Lung (tissue), 12 donors: Measurements from ENCODE around the gene ZNF488. TPM values are rescaled to one million over a fixed set of nuclear protein-coding genes. Genes with fewer than 3 reads are reported as not detected.

Experiments
- ATAC-seq: fragments of 200-7000 bp; cut with Tn5 transposase; one replicate; pipeline ENCODE4 v1.9.1; 2020; ENCODE audit warnings: moderate number of reproducible peaks; ENCODE audit not compliant: insufficient read depth, low FRiP score
- DNase-seq, 3 donors: peaks; one replicate each; pipeline ENCODE4 v3.0.0-alpha.2; 2013 to 2017
- H3K27ac ChIP-seq, 2 donors: one replicate each; pipeline ENCODE4 v1.5.1; 2013; ENCODE audit warnings: mild to moderate bottlenecking in 2 of 2, moderate library complexity in 2 of 2, control low read depth in 1 of 2, inconsistent platforms in 1 of 2, low read depth in 1 of 2, low read length in 1 of 2
- H3K27me3 ChIP-seq, 3 donors: one replicate each; pipeline ENCODE4 v1.5.1; 2013; ENCODE audit warnings: low read length in 2 of 3; ENCODE audit not compliant: control insufficient read depth in 3 of 3, insufficient read depth in 3 of 3
- H3K36me3 ChIP-seq, 4 donors: one replicate each; pipeline ENCODE4 v1.5.1; 2013; ENCODE audit warnings: low read length in 4 of 4, mild to moderate bottlenecking in 1 of 4, moderate library complexity in 1 of 4; ENCODE audit not compliant: control insufficient read depth in 4 of 4, insufficient read depth in 4 of 4
- H3K4me1 ChIP-seq, 5 donors: one replicate each; pipeline ENCODE4 v1.5.1; 2013; ENCODE audit warnings: low read length in 5 of 5, mild to moderate bottlenecking in 2 of 5, moderate library complexity in 1 of 5; ENCODE audit not compliant: control insufficient read depth in 5 of 5, insufficient read depth in 5 of 5
- H3K4me3 ChIP-seq: one replicate; pipeline ENCODE4 v1.5.1; 2013; ENCODE audit warnings: mild to moderate bottlenecking, control low read depth, moderate library complexity
- H3K9ac ChIP-seq, 2 donors: one replicate each; pipeline ENCODE4 v1.5.1; 2013; ENCODE audit warnings: low read length in 2 of 2, control low read depth in 1 of 2; ENCODE audit not compliant: insufficient read depth in 1 of 2
- H3K9me3 ChIP-seq, 4 donors: one replicate each; pipeline ENCODE4 v1.5.1; 2013; ENCODE audit warnings: low read length in 3 of 4, mild to moderate bottlenecking in 1 of 4, moderate library complexity in 1 of 4; ENCODE audit not compliant: control insufficient read depth in 4 of 4, insufficient read depth in 3 of 4
- WGBS, 2 donors: extraction: QIAGEN DNeasy Blood & Tissue Kit; methylation state at CpG; one replicate each; pipeline ENCODE4 v1.1.7; 2013; 5-methylcytosine and 5-hydroxymethylcytosine counted together
- polyA plus RNA-seq, 2 donors: library from polyadenylated mRNA; stranded (reverse); fragments of 200-250 nt; gene quantifications; one replicate each; pipeline ENCODE4 v1.2.1, GENCODE V29; 2013
- total RNA-seq, 2 donors: library from RNA; depleted of rRNA in 1 of 2; stranded (reverse); fragments of >200 nt in 1 of 2; gene quantifications; one replicate each; pipeline ENCODE4 v1.2.1, GENCODE V29; 2014 to 2021
- TF ChIP-seq, protein P1 (sequence below): IDR thresholded peaks from 2 replicates; pipeline ENCODE4 v1.5.1; 2012; ENCODE audit warnings: mild to moderate bottlenecking; ENCODE audit errors: control extremely low read depth, extremely low read depth
- donor health status: control.
- donor health status: control.
- donor health status: Bipolar disorder and iron deficiency.
- donor health status: healthy.
- donor health status: DM: yes; HTN: yes; CAD: no.

Gene ZNF488
- total and polyA plus RNA-seq, 4 donors = 0.15 to 0.64 (median 0.42) TPM

DNA sequence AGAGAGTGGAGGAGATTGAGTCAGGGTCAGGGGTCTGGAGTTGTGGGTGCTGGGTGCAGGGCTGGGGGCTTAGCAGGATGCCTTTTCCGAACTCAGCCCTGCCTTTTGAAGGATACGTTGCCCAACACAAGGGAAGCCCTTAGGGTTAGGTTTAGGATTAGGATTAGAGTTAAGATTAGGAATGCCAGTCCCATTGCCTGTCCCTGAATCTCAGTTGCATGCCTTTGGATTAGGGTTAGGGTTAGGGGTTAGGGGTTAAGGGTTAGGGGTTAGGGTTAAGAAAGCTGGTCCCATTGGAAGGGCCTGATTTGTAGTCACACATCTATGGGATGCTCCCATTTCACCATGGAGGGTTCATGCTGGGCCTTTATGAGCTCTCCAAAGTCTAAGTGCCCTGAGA is 20.8 kb upstream of the ZNF488 start:
- H3K9me3 ChIP-seq = no peaks in the 10 kb centered on the region
- no peaks in the 10 kb centered on the region for H3K36me3 ChIP-seq
- H3K4me1 ChIP-seq = peaks cover 0 to 15% (median 8%) of the 10 kb centered on the region in 5 donors
- TF ChIP-seq, protein P1, sequence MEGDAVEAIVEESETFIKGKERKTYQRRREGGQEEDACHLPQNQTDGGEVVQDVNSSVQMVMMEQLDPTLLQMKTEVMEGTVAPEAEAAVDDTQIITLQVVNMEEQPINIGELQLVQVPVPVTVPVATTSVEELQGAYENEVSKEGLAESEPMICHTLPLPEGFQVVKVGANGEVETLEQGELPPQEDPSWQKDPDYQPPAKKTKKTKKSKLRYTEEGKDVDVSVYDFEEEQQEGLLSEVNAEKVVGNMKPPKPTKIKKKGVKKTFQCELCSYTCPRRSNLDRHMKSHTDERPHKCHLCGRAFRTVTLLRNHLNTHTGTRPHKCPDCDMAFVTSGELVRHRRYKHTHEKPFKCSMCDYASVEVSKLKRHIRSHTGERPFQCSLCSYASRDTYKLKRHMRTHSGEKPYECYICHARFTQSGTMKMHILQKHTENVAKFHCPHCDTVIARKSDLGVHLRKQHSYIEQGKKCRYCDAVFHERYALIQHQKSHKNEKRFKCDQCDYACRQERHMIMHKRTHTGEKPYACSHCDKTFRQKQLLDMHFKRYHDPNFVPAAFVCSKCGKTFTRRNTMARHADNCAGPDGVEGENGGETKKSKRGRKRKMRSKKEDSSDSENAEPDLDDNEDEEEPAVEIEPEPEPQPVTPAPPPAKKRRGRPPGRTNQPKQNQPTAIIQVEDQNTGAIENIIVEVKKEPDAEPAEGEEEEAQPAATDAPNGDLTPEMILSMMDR = no peak
- WGBS, 2 donors = 96 to 97% methylated on average over 2 of the region's 2 CpGs
- no peak overlapping the region for H3K27ac ChIP-seq
- H3K27me3 ChIP-seq = no peaks in the 10 kb centered on the region
- no peak overlapping the region for H3K4me3 ChIP-seq
- ATAC-seq = no peak
- no peak for DNase-seq
- H3K9ac ChIP-seq = no peak overlapping the region

DNA sequence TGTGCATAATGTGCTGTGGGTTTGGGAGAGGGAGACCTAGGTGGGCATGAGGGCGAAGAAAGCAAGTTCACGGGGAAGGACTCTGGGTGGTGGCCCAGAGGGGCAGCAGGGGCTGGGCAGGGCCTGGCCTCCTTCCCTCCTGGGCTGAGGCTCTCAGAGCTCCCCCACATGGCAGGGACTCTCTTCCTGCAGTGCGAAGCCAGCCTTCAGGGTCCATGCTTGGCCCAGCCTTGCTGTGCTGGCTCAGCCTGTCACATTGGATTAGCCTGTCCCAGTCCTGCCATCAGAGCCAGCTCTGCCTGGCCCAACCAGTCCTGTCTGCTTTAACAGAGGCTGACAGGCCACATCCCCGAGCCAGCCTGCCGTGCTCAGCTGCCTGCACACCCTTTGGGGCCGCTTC is 20.4 kb upstream of the ZNF488 start:
- Histone ChIP-seq H3K27me3 (no peaks in the 10 kb centered on the region), H3K36me3 (no peaks in the 10 kb centered on the region), H3K9me3 (no peaks in the 10 kb centered on the region), H3K9ac (no peak overlapping the region), H3K27ac (no peak overlapping the region), H3K4me3 (no peak overlapping the region), H3K4me1 (peaks cover 0 to 15% (median 8%) of the 10 kb centered on the region in 5 donors)
- ATAC-seq = no peak
- WGBS, 2 donors = 86 to 94% methylated on average over 6 of the region's 6 CpGs
- DNase-seq = no peak
- TF ChIP-seq, protein P1 = no peak

DNA sequence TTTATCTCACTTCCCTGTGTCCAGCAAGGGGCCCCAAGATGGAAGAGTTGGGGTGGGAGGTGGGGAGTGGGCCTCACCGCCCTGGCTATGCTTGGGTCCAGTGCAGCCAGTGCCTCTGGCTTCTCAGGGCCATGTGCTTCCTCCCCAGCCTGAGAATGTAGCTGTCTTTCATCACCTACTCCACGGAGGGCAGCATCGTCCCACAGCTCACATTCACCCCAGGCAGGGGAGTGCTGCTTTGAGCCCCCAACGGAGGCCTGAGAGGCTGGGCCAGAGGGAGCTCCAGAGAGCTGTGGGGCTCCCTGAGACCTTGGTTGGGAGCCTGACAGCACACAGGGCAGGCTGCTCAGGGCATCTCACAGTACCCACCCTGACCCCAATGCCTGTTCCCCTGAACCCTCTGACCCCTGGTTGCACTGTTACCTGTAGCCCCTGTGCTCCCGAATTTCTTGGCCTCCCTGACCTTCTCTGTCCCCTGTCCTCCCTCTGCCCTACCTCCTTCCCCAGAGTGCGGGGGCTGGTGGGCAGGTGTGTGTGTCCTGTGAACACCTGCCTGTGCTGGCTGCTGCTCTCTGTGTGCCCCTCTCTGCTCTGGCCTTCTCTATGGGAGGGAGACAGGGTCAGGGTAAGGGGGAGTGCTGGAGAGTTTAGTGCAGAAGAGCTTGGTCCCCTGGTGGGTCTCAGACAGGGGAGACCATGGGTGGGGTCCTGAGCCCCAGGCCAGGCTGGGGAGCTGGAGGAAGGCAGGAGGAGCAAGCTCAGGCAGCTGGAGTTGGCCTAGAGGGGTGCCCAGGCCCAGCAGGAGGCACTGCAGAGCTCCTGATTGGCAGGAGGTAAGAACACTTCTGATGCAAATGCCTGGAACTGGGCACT is 19.6 kb upstream of the ZNF488 start:
- no peak for ATAC-seq
- Histone ChIP-seq H3K9me3 (no peaks in the 10 kb centered on the region), H3K27me3 (no peaks in the 10 kb centered on the region), H3K4me3 (no peak overlapping the region), H3K9ac (no peak overlapping the region), H3K36me3 (no peaks in the 10 kb centered on the region), H3K27ac (no peak overlapping the region), H3K4me1 (peaks cover 0 to 15% (median 10%) of the 10 kb centered on the region in 5 donors)
- WGBS, 2 donors = 76 to 83% methylated on average over 6 of the region's 6 CpGs
- no peak for DNase-seq
- TF ChIP-seq, protein P1 = no peak
